Endothelial cell of umbilical vein (primary cell): ENCODE measurements around the gene PLCG2. TPM values are rescaled to one million over a fixed set of nuclear protein-coding genes. Genes with fewer than 3 reads are reported as not detected.

ENCODE experiments used
- BruUV-seq: library from RNA; stranded (reverse); fragments of 400-500 nt; replicated peaks from 2 replicates; lab custom pipeline; 2021; lab: Mats Ljungman, UMichigan
- CTCF ChIA-PET: fragments of 300-600, 350-600 bp; sonication (Branson Sonifier 250); formaldehyde crosslinking; loops from one replicate; lab custom pipeline; 2021; ENCODE audit warnings: antibody characterized with exemption, inconsistent platforms; lab: Charles Lee
- POLR2A ChIA-PET: fragments of 300-600, 350-600 bp; sonication (Branson Sonifier 250); formaldehyde crosslinking; loops from one replicate; lab custom pipeline; 2021; ENCODE audit warnings: antibody characterized with exemption, inconsistent platforms; lab: Charles Lee
- DNase-seq: peaks from one replicate; pipeline ENCODE4 v3.0.0-alpha.2; 2011; ENCODE audit warnings: low read depth, low spot score
- FAIRE-seq: peaks from 2 replicates; lab custom pipeline; 2011; peaks lifted over from hg19 to GRCh38; lab: Jason Lieb, UNC
- H2AFZ ChIP-seq: 2 replicates; pipeline ENCODE4 v1.6.0; 2012; ENCODE audit warnings: low read depth, low read length, control low read depth, inconsistent platforms
- H3K27ac ChIP-seq: 2 replicates; pipeline ENCODE4 v1.5.1; 2011; ENCODE audit warnings: low read depth, mild to moderate bottlenecking, control low read depth, low read length, moderate library complexity; ENCODE audit not compliant: insufficient read depth
- H3K27me3 ChIP-seq, 2 experiments: 2 replicates each; pipeline versions ENCODE4 v1.6.0 to v1.6.1; 2011; ENCODE audit warnings: low read length in 2 of 2, mixed read lengths in 1 of 2; ENCODE audit not compliant: control insufficient read depth in 2 of 2, insufficient read depth in 2 of 2
- H3K36me3 ChIP-seq, 2 experiments: 2 replicates in 1 of 2; 3 replicates in 1 of 2; pipeline ENCODE4 v1.5.1; 2011; ENCODE audit warnings: low read length in 2 of 2, mild to moderate bottlenecking in 1 of 2, moderate library complexity in 1 of 2; ENCODE audit not compliant: control insufficient read depth in 2 of 2, insufficient read depth in 2 of 2; ENCODE audit errors: extremely low read depth in 1 of 2
- H3K4me1 ChIP-seq: 3 replicates; pipeline ENCODE4 v1.5.1; 2011; ENCODE audit warnings: mild to moderate bottlenecking, low read length; ENCODE audit not compliant: control insufficient read depth, insufficient read depth; ENCODE audit errors: extremely low read depth
- H3K4me2 ChIP-seq: 2 replicates; pipeline ENCODE4 v1.6.1; 2011; ENCODE audit warnings: low read length, control low read depth, mixed read lengths; ENCODE audit not compliant: insufficient read depth
- H3K4me3 ChIP-seq, 3 experiments: fragments of 200-600 bp in 1 of 3; sonication (generic), shearing (Covaris generic) in 1 of 3; replicated peaks in 1 of 3; 2 replicates each; pipeline ENCODE4 v1.5.1; 2011 to 2016; ENCODE audit warnings: control low read depth in 3 of 3, low read length in 3 of 3, mild to moderate bottlenecking in 2 of 3, inconsistent platforms in 1 of 3, low read depth in 1 of 3, moderate library complexity in 1 of 3; ENCODE audit not compliant: insufficient read depth in 1 of 3
- H3K79me2 ChIP-seq: 2 replicates; pipeline ENCODE4 v1.6.0; 2012; ENCODE audit warnings: low read length, inconsistent platforms; ENCODE audit not compliant: control insufficient read depth, insufficient read depth
- H3K9ac ChIP-seq: replicated peaks from 2 replicates; pipeline ENCODE3; 2011; ENCODE audit warnings: low read length, control low read depth; ENCODE audit not compliant: insufficient read depth; ENCODE audit errors: extremely low read depth
- H3K9me1 ChIP-seq: replicated peaks from 3 replicates; pipeline ENCODE4 v1.6.0; 2011; ENCODE audit warnings: mild to moderate bottlenecking, low read length; ENCODE audit not compliant: control insufficient read depth, insufficient read depth; ENCODE audit errors: extremely low read depth
- H3K9me3 ChIP-seq: replicated peaks from 2 replicates; pipeline ENCODE4 v1.5.1; 2012; ENCODE audit warnings: low read length, inconsistent platforms; ENCODE audit not compliant: control insufficient read depth, insufficient read depth
- H4K20me1 ChIP-seq: replicated peaks from 2 replicates; pipeline ENCODE3; 2011; ENCODE audit warnings: mild to moderate bottlenecking, low read length; ENCODE audit not compliant: control insufficient read depth, insufficient read depth; ENCODE audit errors: extremely low read depth
- EZH2 ChIP-seq: IDR thresholded peaks from 2 replicates; pipeline ENCODE4 v1.6.1; 2012; ENCODE audit warnings: borderline replicate concordance, low read depth, mild to moderate bottlenecking, moderate library complexity, low read length, inconsistent platforms; ENCODE audit not compliant: severe bottlenecking
- FOS ChIP-seq: IDR thresholded peaks from 2 replicates; pipeline ENCODE4 v1.6.1; 2011; ENCODE audit warnings: mild to moderate bottlenecking, low read length, moderate library complexity, borderline replicate concordance; ENCODE audit not compliant: insufficient read depth
- GATA2 ChIP-seq: IDR thresholded peaks from 2 replicates; pipeline ENCODE4 v1.7.0; 2011; ENCODE audit warnings: low read depth, mild to moderate bottlenecking, moderate library complexity, mixed read lengths, low read length; ENCODE audit not compliant: insufficient read length, insufficient read depth
- JUN ChIP-seq: IDR thresholded peaks from 2 replicates; pipeline ENCODE4 v1.6.1; 2011; ENCODE audit warnings: borderline replicate concordance, low read depth; ENCODE audit not compliant: insufficient read length, insufficient read depth
- MYC ChIP-seq: IDR thresholded peaks from one replicate; pipeline ENCODE4 v1.6.1; 2011; ENCODE audit warnings: mild to moderate bottlenecking, low read depth, low read length
- POLR2AphosphoS5 ChIP-seq: IDR thresholded peaks from 2 replicates; pipeline ENCODE4 v1.6.1; 2012; ENCODE audit warnings: low read depth, mild to moderate bottlenecking, control low read depth, low read length, moderate library complexity; ENCODE audit not compliant: insufficient read depth
- dilution Hi-C: fragments of 300-500 bp; cut with MboI; formaldehyde crosslinking; loops from one replicate; pipeline ENCODE4 v1.15.0; 2019; ENCODE audit warnings: low sequenced_read_pairs; ENCODE audit not compliant: extremely low pct_ligation_motif_present
- intact Hi-C: fragments of 100-400 bp; cut with micrococcal nuclease; formaldehyde crosslinking; loops from one replicate; pipeline ENCODE4 v1.10.0; 2022
- polyA plus RNA-seq, 4 experiments: library from polyadenylated mRNA; depleted of rRNA in 3 of 4; stranded (reverse) in 3 of 4; unstranded in 1 of 4; fragments of >200 nt; gene quantifications; 2 replicates each; pipeline versions ENCODE4 v1.2.1 to v1.2.3, GENCODE V29; 2011 to 2012; ENCODE audit warnings: missing spikeins in 1 of 4
- total RNA-seq: library from RNA; stranded (reverse); gene quantifications from 2 replicates; pipeline ENCODE4 v1.2.3, GENCODE V29; 2021
- TF ChIP-seq, protein P1 (sequence below), 2 donors: IDR thresholded peaks; 1 replicate in 1 of 2; 2 replicates in 1 of 2; pipeline ENCODE4 v1.5.1; 2011; ENCODE audit warnings: low read length in 2 of 2, mild to moderate bottlenecking in 2 of 2, moderate library complexity in 2 of 2, control low read depth in 1 of 2, inconsistent platforms in 1 of 2, low read depth in 1 of 2; ENCODE audit not compliant: insufficient read depth in 1 of 2; ENCODE audit errors: extremely low read depth in 1 of 2
- TF ChIP-seq, protein P2 (sequence below): IDR thresholded peaks from 2 replicates; pipeline ENCODE4 v1.6.1; 2011; ENCODE audit not compliant: insufficient read depth, insufficient read length

PLCG2 gene
- total and polyA plus RNA-seq, 2 donors (not counting 3 experiments of a cell fraction or from before 2014, with no cell fraction given): 10.8 to 13.6 TPM

DNA sequence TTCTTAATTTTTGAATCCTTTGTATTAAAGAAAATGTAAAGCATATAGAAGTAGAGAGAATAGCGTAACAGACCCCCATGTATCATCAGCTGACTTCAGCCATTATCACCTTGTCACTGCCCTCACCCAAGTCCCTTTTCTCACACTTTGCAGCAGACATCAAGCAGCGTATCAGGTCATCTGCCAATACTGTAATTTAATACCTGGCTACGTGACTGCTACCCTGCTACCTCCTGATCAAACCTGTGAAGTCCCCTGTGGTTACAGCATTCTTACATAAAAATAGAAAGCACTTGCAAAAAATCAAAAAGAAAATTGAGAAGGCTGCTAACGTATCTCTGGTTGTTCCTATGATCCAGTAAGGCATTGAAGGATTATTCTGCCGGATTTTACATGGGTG lies 96.4 kb downstream of the PLCG2 start:
- no TSS peak for BruUV-seq
- Histone ChIP-seq H3K79me2 (no peaks in the 10 kb centered on the region), H3K9ac (no peak overlapping the region), H3K27ac (no peak overlapping the region), H3K9me1 (no peaks in the 10 kb centered on the region), H3K9me3 (no peaks in the 10 kb centered on the region), H3K4me1 (peaks cover 11% of the 10 kb centered on the region), H4K20me1 (no peaks in the 10 kb centered on the region), H3K4me2 (no peak overlapping the region), H3K27me3 (no peaks in the 10 kb centered on the region), H3K4me3 (no peak overlapping the region), H3K36me3 (no peaks in the 10 kb centered on the region), H2AFZ (no peak overlapping the region)
- POLR2A ChIA-PET: no interaction called here
- FAIRE-seq: no peak
- dilution Hi-C loops (no loop called here), intact Hi-C loops (loop anchor here (10.0 kb wide), 1 partner anchor 251 kb away; no protein-coding TSS in a partner anchor)
- no peak for DNase-seq
- CTCF ChIA-PET: interaction anchor here (0.6 to 2.7 kb wide), 5 partner anchors 10 to 121 kb away, joined by 3 to 12 read pairs (median 3); no protein-coding TSS in a partner anchor
- TF ChIP-seq, protein P1, sequence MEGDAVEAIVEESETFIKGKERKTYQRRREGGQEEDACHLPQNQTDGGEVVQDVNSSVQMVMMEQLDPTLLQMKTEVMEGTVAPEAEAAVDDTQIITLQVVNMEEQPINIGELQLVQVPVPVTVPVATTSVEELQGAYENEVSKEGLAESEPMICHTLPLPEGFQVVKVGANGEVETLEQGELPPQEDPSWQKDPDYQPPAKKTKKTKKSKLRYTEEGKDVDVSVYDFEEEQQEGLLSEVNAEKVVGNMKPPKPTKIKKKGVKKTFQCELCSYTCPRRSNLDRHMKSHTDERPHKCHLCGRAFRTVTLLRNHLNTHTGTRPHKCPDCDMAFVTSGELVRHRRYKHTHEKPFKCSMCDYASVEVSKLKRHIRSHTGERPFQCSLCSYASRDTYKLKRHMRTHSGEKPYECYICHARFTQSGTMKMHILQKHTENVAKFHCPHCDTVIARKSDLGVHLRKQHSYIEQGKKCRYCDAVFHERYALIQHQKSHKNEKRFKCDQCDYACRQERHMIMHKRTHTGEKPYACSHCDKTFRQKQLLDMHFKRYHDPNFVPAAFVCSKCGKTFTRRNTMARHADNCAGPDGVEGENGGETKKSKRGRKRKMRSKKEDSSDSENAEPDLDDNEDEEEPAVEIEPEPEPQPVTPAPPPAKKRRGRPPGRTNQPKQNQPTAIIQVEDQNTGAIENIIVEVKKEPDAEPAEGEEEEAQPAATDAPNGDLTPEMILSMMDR (IDR thresholded peaks at IDR 0.05; ENCODE audit: extremely low read depth in 1 of 2, insufficient read depth in 1 of 2, low read depth in 1 of 2, low read length in 2 of 2): no peak
- TF ChIP-seq GATA2 (no peak), JUN (no peak), EZH2 (no peak), MYC (no peak), POLR2AphosphoS5 (no peak), FOS (no peak)
- TF ChIP-seq, protein P2, sequence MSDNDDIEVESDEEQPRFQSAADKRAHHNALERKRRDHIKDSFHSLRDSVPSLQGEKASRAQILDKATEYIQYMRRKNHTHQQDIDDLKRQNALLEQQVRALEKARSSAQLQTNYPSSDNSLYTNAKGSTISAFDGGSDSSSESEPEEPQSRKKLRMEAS: no peak
